Measurements from ENCODE around the gene PLCB3.

DNA sequence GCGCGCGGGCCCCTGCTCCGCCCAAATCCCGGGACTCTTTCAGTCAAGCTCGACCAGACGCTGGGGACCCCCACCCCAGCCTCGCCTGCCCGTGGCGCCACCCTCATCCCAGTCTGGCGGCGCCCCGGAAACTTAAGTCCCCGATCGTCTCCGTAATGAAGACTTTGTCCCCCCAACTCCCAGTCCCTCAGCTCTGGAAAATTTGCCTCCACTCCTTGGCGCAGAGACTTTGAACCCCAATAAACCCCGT lies 348 bp downstream of the PLCB3 start:
- TF ChIP-seq, protein P1, sequence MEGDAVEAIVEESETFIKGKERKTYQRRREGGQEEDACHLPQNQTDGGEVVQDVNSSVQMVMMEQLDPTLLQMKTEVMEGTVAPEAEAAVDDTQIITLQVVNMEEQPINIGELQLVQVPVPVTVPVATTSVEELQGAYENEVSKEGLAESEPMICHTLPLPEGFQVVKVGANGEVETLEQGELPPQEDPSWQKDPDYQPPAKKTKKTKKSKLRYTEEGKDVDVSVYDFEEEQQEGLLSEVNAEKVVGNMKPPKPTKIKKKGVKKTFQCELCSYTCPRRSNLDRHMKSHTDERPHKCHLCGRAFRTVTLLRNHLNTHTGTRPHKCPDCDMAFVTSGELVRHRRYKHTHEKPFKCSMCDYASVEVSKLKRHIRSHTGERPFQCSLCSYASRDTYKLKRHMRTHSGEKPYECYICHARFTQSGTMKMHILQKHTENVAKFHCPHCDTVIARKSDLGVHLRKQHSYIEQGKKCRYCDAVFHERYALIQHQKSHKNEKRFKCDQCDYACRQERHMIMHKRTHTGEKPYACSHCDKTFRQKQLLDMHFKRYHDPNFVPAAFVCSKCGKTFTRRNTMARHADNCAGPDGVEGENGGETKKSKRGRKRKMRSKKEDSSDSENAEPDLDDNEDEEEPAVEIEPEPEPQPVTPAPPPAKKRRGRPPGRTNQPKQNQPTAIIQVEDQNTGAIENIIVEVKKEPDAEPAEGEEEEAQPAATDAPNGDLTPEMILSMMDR (IDR thresholded peaks at IDR 0.05; ENCODE audit: extremely low read depth in 1 of 2, insufficient read depth in 1 of 2, low read depth in 1 of 2, low read length in 2 of 2): no peak
- no peak for TF ChIP-seq EZH2 (IDR thresholded peaks at IDR 0.05; ENCODE audit: borderline replicate concordance, low read depth, low read length, severe bottlenecking)
- no peak for TF ChIP-seq POLR2AphosphoS5 (IDR thresholded peaks at IDR 0.05; ENCODE audit: insufficient read depth, low read depth, low read length)
- TF ChIP-seq POLR2A (IDR thresholded peaks at IDR 0.05; ENCODE audit: low read depth, low read length): no peak
- TF ChIP-seq, protein P2, sequence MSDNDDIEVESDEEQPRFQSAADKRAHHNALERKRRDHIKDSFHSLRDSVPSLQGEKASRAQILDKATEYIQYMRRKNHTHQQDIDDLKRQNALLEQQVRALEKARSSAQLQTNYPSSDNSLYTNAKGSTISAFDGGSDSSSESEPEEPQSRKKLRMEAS (IDR thresholded peaks at IDR 0.05; ENCODE audit: insufficient read depth, insufficient read length): no peak
- no peak for TF ChIP-seq FOS (IDR thresholded peaks at IDR 0.05; ENCODE audit: borderline replicate concordance, insufficient read depth, low read length)

Data from endothelial cell of umbilical vein (primary cell).